Muscle of leg (tissue), 11 donors: Measurements from ENCODE around the gene PROM1. TPM values are rescaled to one million over a fixed set of nuclear protein-coding genes. Genes with fewer than 3 reads are reported as not detected.

Source experiments
- DNase-seq: peaks from one replicate; pipeline ENCODE4 v3.0.0; 2013
- H3K27ac ChIP-seq: one replicate; pipeline ENCODE4 v1.5.1; 2013; ENCODE audit warnings: mild to moderate bottlenecking, low read length, control low read depth
- H3K27me3 ChIP-seq: one replicate; pipeline ENCODE4 v1.6.1; 2013; ENCODE audit warnings: low read length; ENCODE audit not compliant: control insufficient read depth, insufficient read depth
- H3K36me3 ChIP-seq: one replicate; pipeline ENCODE4 v1.6.1; 2013; ENCODE audit warnings: low read length; ENCODE audit not compliant: control insufficient read depth, insufficient read depth
- H3K4me1 ChIP-seq: one replicate; pipeline ENCODE4 v1.6.1; 2013; ENCODE audit warnings: low read length; ENCODE audit not compliant: control insufficient read depth, insufficient read depth
- H3K4me3 ChIP-seq: one replicate; pipeline ENCODE4 v1.5.1; 2013; ENCODE audit warnings: low read length, control low read depth
- H3K9me3 ChIP-seq: replicated peaks from 2 replicates; pipeline ENCODE4 v1.6.1; 2013; ENCODE audit warnings: low read depth, low read length; ENCODE audit not compliant: control insufficient read depth
- WGBS: methylation state at CpG from one replicate; pipeline ENCODE4 v1.1.5; 2013; ENCODE audit warnings: missing lambda C conversion rate; ENCODE audit not compliant: insufficient coverage; 5-methylcytosine and 5-hydroxymethylcytosine counted together
- polyA plus RNA-seq, 8 donors: library from polyadenylated mRNA; unstranded; fragments of 120-200 nt; gene quantifications; one replicate each; pipeline versions ENCODE4 v1.2.1 to v1.2.3, GENCODE V29; 2013; ENCODE audit warnings: inconsistent platforms in 1 of 8, low replicate concordance in 1 of 8; ENCODE audit not compliant: insufficient read length in 8 of 8, insufficient read depth in 1 of 8
- total RNA-seq: library from RNA; stranded (reverse); fragments of 120-200 nt; gene quantifications from one replicate; pipeline ENCODE4 v1.2.4, GENCODE V29; 2013

The PROM1 gene
- total and polyA plus RNA-seq, 9 donors: 43.5 to 61.3 (median 47.9) TPM

DNA sequence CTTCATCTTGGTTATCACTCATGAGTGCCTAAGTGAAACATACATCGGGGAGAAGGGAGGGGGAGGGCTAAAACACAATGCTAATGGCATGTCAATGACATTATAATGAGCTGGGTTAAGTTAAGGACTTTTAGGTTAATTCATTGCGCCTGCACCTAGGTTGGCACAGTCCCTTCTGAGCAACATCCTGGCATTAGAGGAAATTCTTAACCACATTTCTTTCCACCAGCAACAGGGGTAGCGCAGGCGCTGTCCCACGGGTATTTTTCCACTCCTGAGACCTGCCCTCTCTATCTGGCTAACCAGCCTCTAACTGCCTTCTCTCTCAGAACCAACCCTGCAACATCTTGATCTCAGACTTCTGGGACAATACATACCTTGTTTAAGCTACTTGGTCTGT lies 39.0 kb upstream of the PROM1 start:
- no peak for DNase-seq
- Histone ChIP-seq H3K4me1 (peaks cover 38% of the 10 kb centered on the region), H3K9me3 (no peaks in the 10 kb centered on the region), H3K36me3 (no peaks in the 10 kb centered on the region), H3K4me3 (no peak overlapping the region), H3K27ac (no peak overlapping the region), H3K27me3 (no peaks in the 10 kb centered on the region)
- WGBS: 90% methylated on average over 3 of the region's 5 CpGs

- no peak overlapping the region for H3K4me3 ChIP-seq
- no peaks in the 10 kb centered on the region for H3K36me3 ChIP-seq
- DNase-seq: no peak
- H3K9me3 ChIP-seq: no peaks in the 10 kb centered on the region
- peaks cover 38% of the 10 kb centered on the region for H3K4me1 ChIP-seq
- no peaks in the 10 kb centered on the region for H3K27me3 ChIP-seq
- WGBS: no CpG with 5 or more reads among the region's 4 CpGs
- no peak overlapping the region for H3K27ac ChIP-seq
Measured at GRCh38 chr4:16122308-16122711, 38.5 kb upstream of the PROM1 start.

DNA sequence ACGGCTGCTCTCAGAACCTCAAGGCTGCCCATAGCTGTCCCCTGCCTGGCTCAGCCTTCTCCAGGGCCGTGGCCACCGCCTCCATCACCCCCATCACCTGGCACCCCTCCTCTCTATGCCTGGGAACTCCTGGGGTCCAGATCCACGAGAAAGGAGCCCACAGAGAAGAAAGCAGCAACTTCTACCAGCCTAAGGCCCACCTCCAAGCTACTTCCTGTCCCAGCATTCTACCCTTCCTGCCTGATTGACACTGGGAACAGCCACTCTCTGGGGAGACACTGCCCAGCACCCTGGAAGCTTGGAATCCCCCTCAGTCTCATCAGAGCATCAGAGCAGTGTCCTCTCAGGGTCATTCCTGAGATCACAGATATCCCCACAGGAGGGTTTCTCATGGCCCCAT lies 36.9 kb upstream of the PROM1 start:
- DNase-seq: no peak
- Histone ChIP-seq H3K27ac (no peak overlapping the region), H3K27me3 (no peaks in the 10 kb centered on the region), H3K36me3 (no peaks in the 10 kb centered on the region), H3K4me3 (no peak overlapping the region), H3K9me3 (no peaks in the 10 kb centered on the region), H3K4me1 (peaks cover 45% of the 10 kb centered on the region)
- 89% methylated on average over 4 of the region's 4 CpGs for WGBS

GRCh38 chr4:16119981-16120380 lies 36.2 kb upstream of the PROM1 start:
- H3K4me1 ChIP-seq: peaks cover 48% of the 10 kb centered on the region
- no peak for DNase-seq
- H3K4me3 ChIP-seq: no peak overlapping the region
- H3K27me3 ChIP-seq: no peaks in the 10 kb centered on the region
- H3K27ac ChIP-seq: no peak overlapping the region
- no peaks in the 10 kb centered on the region for H3K9me3 ChIP-seq
- WGBS: 86% methylated on average over 4 of the region's 4 CpGs
- no peaks in the 10 kb centered on the region for H3K36me3 ChIP-seq

GRCh38 chr4:16118090-16118489 lies 34.3 kb upstream of the PROM1 start:
- WGBS: no CpG with 5 or more reads among the region's 2 CpGs

GRCh38 chr4:16117164-16117563 lies 33.3 kb upstream of the PROM1 start:
- whole genome bisulfite sequencing: 94% methylated on average over 2 of the region's 5 CpGs
- peaks cover 42% of the 10 kb centered on the region for H3K4me1 ChIP-seq

More at GRCh38 chr4:16118090-16118489, 34.3 kb upstream of the PROM1 start:
- Histone ChIP-seq H3K9me3 (no peaks in the 10 kb centered on the region), H3K27me3 (no peaks in the 10 kb centered on the region), H3K36me3 (no peaks in the 10 kb centered on the region), H3K4me3 (no peak overlapping the region), H3K4me1 (peaks cover 45% of the 10 kb centered on the region), H3K27ac (peak overlapping the region; percentile 71)
- DNase-seq: peak; percentile 62

GRCh38 chr4:16116493-16116990 lies 32.7 kb upstream of the PROM1 start:
- H3K27me3 ChIP-seq: no peaks in the 10 kb centered on the region
- peak overlapping the region; percentile 50 for H3K27ac ChIP-seq
- H3K4me1 ChIP-seq: peaks cover 42% of the 10 kb centered on the region
- no peaks in the 10 kb centered on the region for H3K9me3 ChIP-seq
- no peak overlapping the region for H3K4me3 ChIP-seq
- no peak for DNase-seq
- no peaks in the 10 kb centered on the region for H3K36me3 ChIP-seq
- 59% methylated on average over 3 of the region's 3 CpGs for WGBS

More at GRCh38 chr4:16117164-16117563, 33.3 kb upstream of the PROM1 start:
- DNase-seq: no peak
- no peaks in the 10 kb centered on the region for H3K27me3 ChIP-seq
- no peak overlapping the region for H3K4me3 ChIP-seq
- no peaks in the 10 kb centered on the region for H3K36me3 ChIP-seq
- H3K27ac ChIP-seq: no peak overlapping the region
- no peaks in the 10 kb centered on the region for H3K9me3 ChIP-seq

GRCh38 chr4:16116019-16116418 lies 32.2 kb upstream of the PROM1 start:
- WGBS: 48% methylated on average over 7 of the region's 7 CpGs
- no peak for DNase-seq
- no peaks in the 10 kb centered on the region for H3K9me3 ChIP-seq
- no peak overlapping the region for H3K4me3 ChIP-seq
- H3K27me3 ChIP-seq: no peaks in the 10 kb centered on the region
- peak overlapping the region; percentile 50 for H3K27ac ChIP-seq
- H3K4me1 ChIP-seq: peaks cover 42% of the 10 kb centered on the region
- H3K36me3 ChIP-seq: no peaks in the 10 kb centered on the region

DNA sequence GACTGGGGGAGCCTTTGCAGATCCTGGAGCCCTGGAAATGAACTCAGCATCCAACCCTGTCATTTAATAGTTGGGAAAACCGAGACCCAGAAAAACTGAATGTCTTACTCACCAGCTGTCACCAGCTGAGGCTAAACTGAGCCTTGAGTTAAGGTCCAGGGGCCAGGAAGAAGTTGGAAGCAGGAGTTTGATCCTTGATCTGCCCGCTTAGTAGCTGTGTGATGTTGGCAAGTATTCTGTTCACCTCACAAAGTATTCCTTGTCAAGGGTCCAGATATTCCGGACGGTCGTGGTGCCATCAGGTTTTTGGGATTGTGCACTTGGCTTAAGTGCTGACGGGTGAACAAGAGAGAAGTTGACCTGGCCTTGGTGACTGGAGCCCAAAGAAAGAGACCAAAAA lies 30.7 kb upstream of the PROM1 start:
- H3K27me3 ChIP-seq: no peaks in the 10 kb centered on the region
- no peaks in the 10 kb centered on the region for H3K36me3 ChIP-seq
- WGBS: 84% methylated on average over 3 of the region's 6 CpGs
- peak overlapping the region; percentile 10 for H3K27ac ChIP-seq
- no peak for DNase-seq
- H3K9me3 ChIP-seq: no peaks in the 10 kb centered on the region
- peaks cover 35% of the 10 kb centered on the region for H3K4me1 ChIP-seq
- no peak overlapping the region for H3K4me3 ChIP-seq

DNA sequence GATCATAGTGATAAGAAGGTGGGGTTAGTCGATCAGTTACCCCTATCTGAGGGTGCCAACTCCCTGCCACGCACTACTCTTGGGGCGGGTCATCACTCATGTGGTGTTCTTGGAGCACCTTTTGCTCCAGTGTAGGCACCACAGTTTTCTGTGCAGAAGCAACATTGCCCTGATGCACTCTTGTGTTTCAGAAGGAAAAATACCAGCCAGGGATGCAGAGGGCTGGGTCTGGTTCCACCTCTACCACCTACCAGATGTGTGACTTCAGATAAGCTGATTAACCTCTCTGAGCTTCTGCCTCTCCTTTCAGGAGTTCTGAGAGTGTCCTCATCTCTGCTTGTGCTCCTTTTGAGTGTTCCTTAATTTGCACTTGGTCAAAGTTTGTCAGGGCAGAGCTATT lies 29.9 kb upstream of the PROM1 start:
- H3K4me3 ChIP-seq: no peak overlapping the region
- DNase-seq: no peak
- no peaks in the 10 kb centered on the region for H3K9me3 ChIP-seq
- WGBS: 94% methylated on average over 3 of the region's 3 CpGs
- no peak overlapping the region for H3K27ac ChIP-seq
- H3K4me1 ChIP-seq: peaks cover 33% of the 10 kb centered on the region
- H3K27me3 ChIP-seq: no peaks in the 10 kb centered on the region
- no peaks in the 10 kb centered on the region for H3K36me3 ChIP-seq

DNA sequence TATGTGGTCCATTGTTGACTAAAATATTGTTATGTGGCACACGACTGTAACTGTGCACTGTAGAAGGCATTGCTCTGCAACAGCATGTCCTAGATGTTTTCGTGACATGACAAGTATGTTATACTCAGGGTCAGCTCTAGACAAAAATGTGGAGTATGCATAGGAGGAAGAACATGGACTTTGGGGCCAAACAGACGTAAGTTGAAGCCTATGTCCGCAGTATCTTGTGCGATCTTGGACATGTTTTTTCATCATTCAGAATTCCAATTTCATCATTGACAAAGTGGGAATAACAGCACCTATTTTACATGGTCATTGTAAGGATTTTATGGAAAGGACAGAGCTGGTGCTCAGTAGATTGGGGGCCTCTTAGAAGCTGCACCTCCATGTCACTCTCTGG lies 27.7 kb upstream of the PROM1 start:
- no peak overlapping the region for H3K4me3 ChIP-seq
- no peaks in the 10 kb centered on the region for H3K36me3 ChIP-seq
- no peaks in the 10 kb centered on the region for H3K27me3 ChIP-seq
- no peak overlapping the region for H3K27ac ChIP-seq
- 88% methylated on average over 2 of the region's 5 CpGs for WGBS
- no peak for DNase-seq
- no peaks in the 10 kb centered on the region for H3K9me3 ChIP-seq
- peaks cover 24% of the 10 kb centered on the region for H3K4me1 ChIP-seq
